HG03571 (cell line): Measurements from ENCODE around the gene FES.
"Not testable (repeated sequence)": the region's sequence is repeated elsewhere in the genome, so short reads cannot be mapped to it uniquely, and the experiment has no call there.

Experiments
- ATAC-seq: cut with Tn5 transposase; IDR thresholded peaks from one replicate; pipeline ENCODE4 v1.9.1; 2021; ENCODE audit not compliant: unreplicated experiment

The FES gene

GRCh38 chr15:90860942-90861675 lies 23.2 kb upstream of the FES start:
- ATAC-seq: no peak

GRCh38 chr15:90862487-90862886 lies 21.8 kb upstream of the FES start:
- ATAC-seq: no peak

- ATAC-seq: no peak
Observed at GRCh38 chr15:90862964-90863778, 21.1 kb upstream of the FES start.

- ATAC-seq: no peak
Observed at GRCh38 chr15:90863987-90864386, 20.3 kb upstream of the FES start.

- no peak for ATAC-seq
Observed at GRCh38 chr15:90864507-90864906, 19.8 kb upstream of the FES start.

GRCh38 chr15:90865702-90866101 lies 18.6 kb upstream of the FES start:
- no peak for ATAC-seq

- no peak for ATAC-seq
Observed at GRCh38 chr15:90866161-90866715, 18.1 kb upstream of the FES start.

- ATAC-seq: no peak
Observed at GRCh38 chr15:90866800-90867199, 17.5 kb upstream of the FES start.

GRCh38 chr15:90868261-90868689 lies 16.0 kb upstream of the FES start, which contains the start of gene FURIN:
Gene FURIN, plus strand, starts transcription at chr15:90868588. Its CDS starts 7,153 bp downstream, at chr15:90875741.
- ATAC-seq: no peak

GRCh38 chr15:90869140-90869541 lies 15.2 kb upstream of the FES start:
- no peak for ATAC-seq

- no peak for ATAC-seq
Observed at GRCh38 chr15:90869601-90870353, 14.5 kb upstream of the FES start.

GRCh38 chr15:90870354-90871138 lies 13.8 kb upstream of the FES start:
- ATAC-seq: no peak

- ATAC-seq: no peak
Observed at GRCh38 chr15:90871139-90871715, 13.1 kb upstream of the FES start.

- ATAC-seq: no peak
Observed at GRCh38 chr15:90871716-90872485, 12.4 kb upstream of the FES start.

GRCh38 chr15:90872486-90873184 lies 11.7 kb upstream of the FES start:
- ATAC-seq: no peak

GRCh38 chr15:90873488-90873997 lies 10.8 kb upstream of the FES start:
- ATAC-seq: no peak

- ATAC-seq: no peak
Observed at GRCh38 chr15:90873998-90874605, 10.2 kb upstream of the FES start.

GRCh38 chr15:90874986-90875385 lies 9.3 kb upstream of the FES start:
- ATAC-seq: not testable (repeated sequence)
